Keratinocyte (primary cell): ENCODE results near the gene CPNE9.

ENCODE experiments used
- CTCF ChIP-seq, 3 experiments: IDR thresholded peaks in 1 of 3; conservative IDR thresholded peaks in 1 of 3; optimal IDR thresholded peaks in 1 of 3; 2 replicates in 2 of 3; 3 replicates in 1 of 3; pipeline versions ENCODE3 to v1.5.1; 2011; ENCODE audit warnings: low read length in 3 of 3, mild to moderate bottlenecking in 3 of 3, moderate library complexity in 2 of 3, control low read depth in 1 of 3, inconsistent platforms in 1 of 3; ENCODE audit not compliant: insufficient read depth in 2 of 3; ENCODE audit errors: extremely low read depth in 1 of 3
- EZH2 ChIP-seq: IDR thresholded peaks from one replicate; pipeline ENCODE4 v1.6.1; 2012; ENCODE audit warnings: inconsistent platforms, mild to moderate bottlenecking, low read length, moderate library complexity

GRCh38 chr3:9716801-9717555 is 13.3 kb downstream of the CPNE9 start:
- TF ChIP-seq CTCF (optimal IDR thresholded peaks at IDR 0.05 in 1 of 3, IDR thresholded peaks at IDR 0.05 in 1 of 3, conservative IDR thresholded peaks at IDR 0.05 in 1 of 3; ENCODE audit: extremely low read depth in 1 of 3, insufficient read depth in 2 of 3, low read length in 3 of 3) (no peak), EZH2 (no peak)
